ENCODE measurements around the gene EIPR1.

DNA sequence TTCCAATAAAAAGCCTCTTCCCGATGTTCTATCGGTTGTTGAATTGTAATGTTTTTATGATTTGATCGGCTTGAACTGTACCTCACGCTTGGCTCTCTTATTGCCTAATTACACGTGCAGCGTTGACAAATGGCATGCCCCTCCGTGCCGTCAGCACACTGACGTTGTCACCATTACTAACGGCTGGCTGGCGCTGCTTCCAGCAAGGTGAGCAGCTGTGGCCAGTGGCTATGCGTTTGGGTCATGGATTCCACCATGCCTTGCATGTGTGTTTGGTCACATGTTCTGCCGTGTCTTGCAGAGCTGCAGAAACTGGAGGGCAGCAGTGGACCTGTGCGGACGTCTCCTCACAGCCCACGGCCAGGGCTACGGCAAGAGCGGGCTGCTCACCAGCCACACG lies 44.0 kb upstream of the EIPR1 start:
- no peak for TF ChIP-seq EZH2 (IDR thresholded peaks at IDR 0.05; ENCODE audit: low read depth, unreplicated experiment)
- TF ChIP-seq, protein P1, sequence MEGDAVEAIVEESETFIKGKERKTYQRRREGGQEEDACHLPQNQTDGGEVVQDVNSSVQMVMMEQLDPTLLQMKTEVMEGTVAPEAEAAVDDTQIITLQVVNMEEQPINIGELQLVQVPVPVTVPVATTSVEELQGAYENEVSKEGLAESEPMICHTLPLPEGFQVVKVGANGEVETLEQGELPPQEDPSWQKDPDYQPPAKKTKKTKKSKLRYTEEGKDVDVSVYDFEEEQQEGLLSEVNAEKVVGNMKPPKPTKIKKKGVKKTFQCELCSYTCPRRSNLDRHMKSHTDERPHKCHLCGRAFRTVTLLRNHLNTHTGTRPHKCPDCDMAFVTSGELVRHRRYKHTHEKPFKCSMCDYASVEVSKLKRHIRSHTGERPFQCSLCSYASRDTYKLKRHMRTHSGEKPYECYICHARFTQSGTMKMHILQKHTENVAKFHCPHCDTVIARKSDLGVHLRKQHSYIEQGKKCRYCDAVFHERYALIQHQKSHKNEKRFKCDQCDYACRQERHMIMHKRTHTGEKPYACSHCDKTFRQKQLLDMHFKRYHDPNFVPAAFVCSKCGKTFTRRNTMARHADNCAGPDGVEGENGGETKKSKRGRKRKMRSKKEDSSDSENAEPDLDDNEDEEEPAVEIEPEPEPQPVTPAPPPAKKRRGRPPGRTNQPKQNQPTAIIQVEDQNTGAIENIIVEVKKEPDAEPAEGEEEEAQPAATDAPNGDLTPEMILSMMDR (conservative IDR thresholded peaks at IDR 0.05; ENCODE audit: low read depth in 2 of 2) = no peak
- no peak for TF ChIP-seq POLR2AphosphoS5 (IDR thresholded peaks at IDR 0.05; ENCODE audit: low read depth)
- no peak for TF ChIP-seq REST (IDR thresholded peaks at IDR 0.05; ENCODE audit: unreplicated experiment)
